Epithelial cell of proximal tubule (primary cell): ENCODE measurements around the gene SYT1. TPM values are rescaled to one million over a fixed set of nuclear protein-coding genes. Genes with fewer than 3 reads are reported as not detected.

ENCODE experiments used
- DNase-seq: peaks from one replicate; pipeline ENCODE4 v3.0.0-alpha.2; 2011; ENCODE audit warnings: low read depth
- H3K4me3 ChIP-seq: 2 replicates; pipeline ENCODE4 v1.5.1; 2011; ENCODE audit warnings: low read depth, mild to moderate bottlenecking, low read length
- total RNA-seq: library from RNA; depleted of rRNA; stranded (reverse); fragments of >200 nt; gene quantifications from 2 replicates; pipeline ENCODE4 v1.2.3, GENCODE V29; 2015
- TF ChIP-seq, protein P1 (sequence below): conservative IDR thresholded peaks from 2 replicates; pipeline ENCODE4 v1.5.1; 2012; ENCODE audit warnings: low read depth, mild to moderate bottlenecking, low read length

Gene SYT1
- total RNA-seq, 1 donor from 2014 or later = 2.0 TPM

GRCh38 chr12:79162147-79162772 lies 297.7 kb downstream of the SYT1 start:
- TF ChIP-seq, protein P1, sequence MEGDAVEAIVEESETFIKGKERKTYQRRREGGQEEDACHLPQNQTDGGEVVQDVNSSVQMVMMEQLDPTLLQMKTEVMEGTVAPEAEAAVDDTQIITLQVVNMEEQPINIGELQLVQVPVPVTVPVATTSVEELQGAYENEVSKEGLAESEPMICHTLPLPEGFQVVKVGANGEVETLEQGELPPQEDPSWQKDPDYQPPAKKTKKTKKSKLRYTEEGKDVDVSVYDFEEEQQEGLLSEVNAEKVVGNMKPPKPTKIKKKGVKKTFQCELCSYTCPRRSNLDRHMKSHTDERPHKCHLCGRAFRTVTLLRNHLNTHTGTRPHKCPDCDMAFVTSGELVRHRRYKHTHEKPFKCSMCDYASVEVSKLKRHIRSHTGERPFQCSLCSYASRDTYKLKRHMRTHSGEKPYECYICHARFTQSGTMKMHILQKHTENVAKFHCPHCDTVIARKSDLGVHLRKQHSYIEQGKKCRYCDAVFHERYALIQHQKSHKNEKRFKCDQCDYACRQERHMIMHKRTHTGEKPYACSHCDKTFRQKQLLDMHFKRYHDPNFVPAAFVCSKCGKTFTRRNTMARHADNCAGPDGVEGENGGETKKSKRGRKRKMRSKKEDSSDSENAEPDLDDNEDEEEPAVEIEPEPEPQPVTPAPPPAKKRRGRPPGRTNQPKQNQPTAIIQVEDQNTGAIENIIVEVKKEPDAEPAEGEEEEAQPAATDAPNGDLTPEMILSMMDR = no peak
- no peak overlapping the region for H3K4me3 ChIP-seq
- no peak for DNase-seq

DNA sequence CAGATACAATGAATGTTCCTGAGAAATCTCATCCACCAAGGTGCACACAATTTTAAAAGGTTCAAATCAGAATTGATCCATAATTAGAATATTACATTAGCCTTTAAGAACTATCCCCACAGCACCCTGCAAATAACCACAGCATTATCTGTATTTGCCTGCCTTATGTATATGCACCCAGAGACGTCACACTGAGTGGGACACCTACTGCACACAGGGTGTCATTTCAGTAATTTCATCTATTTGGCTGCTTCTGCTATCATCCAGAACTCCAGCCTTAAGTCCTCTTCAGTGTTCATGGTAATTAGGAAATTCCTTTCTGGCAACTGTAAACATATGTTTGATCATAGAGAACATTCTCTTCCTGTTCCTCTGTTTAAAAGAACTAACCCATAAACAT lies 298.4 kb downstream of the SYT1 start:
- no peak for DNase-seq
- no peak overlapping the region for H3K4me3 ChIP-seq
- TF ChIP-seq, protein P1 = no peak

DNA sequence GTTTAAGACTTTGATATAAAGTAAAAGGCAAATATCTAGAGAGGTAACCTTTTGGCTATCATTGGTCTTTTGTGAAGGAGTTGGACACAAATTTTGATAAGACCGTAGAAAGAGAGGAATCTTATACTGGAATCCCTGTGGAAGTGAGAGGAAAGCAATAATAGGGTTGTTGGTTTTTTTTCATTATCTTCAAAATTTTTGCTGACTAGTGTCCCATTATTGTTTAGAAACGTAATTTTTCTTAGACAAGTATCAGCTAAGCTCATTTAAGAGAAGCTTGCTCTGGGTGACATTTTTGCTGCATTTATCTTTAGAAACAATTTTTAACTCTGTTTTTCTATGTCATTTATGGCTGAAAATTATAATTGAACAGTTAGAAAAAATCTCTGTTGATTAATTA lies 300.3 kb downstream of the SYT1 start:
- H3K4me3 ChIP-seq = no peak overlapping the region
- no peak for DNase-seq
- TF ChIP-seq, protein P1 = no peak

DNA sequence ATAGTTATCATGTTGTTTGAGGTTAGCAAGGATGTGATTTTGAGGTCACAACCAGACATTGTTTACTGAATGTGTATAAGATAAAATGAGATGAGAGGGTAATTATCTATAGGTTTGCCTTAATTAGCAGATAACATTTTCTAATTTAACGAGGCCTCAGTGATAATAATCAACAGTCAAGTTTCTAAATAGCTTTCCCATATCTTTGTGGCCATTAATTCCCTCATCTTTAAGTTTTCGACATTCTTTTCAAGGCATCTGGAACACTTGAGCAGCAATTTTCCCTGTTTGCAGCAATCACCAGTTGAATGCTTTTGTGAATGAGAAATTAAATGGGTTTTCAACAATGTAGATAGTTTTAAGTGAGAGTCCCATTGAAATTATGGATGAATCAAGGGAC lies 304.1 kb downstream of the SYT1 start:
- DNase-seq = no peak
- TF ChIP-seq, protein P1 = no peak
- no peak overlapping the region for H3K4me3 ChIP-seq

DNA sequence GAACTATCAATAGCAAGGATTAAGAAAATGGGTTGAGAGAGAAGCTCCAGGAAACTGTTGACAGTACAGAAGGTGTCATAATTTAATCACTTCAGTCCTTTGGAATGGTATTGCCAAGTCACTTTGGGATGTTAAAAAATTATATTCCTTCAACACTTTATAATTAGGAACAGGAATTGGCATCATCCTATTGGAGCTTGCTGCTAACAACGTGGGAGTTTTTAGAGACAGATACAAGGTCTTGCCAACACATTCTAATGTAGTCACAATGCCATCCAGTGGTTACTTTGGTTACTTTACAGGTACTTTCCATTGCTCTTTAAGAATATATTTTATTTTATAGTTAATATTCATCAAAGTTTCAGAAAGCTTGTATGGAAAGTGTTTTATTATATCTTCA lies 310.1 kb downstream of the SYT1 start:
- DNase-seq = peak; percentile 4
- TF ChIP-seq, protein P1 = peak; percentile 51
- no peak overlapping the region for H3K4me3 ChIP-seq

GRCh38 chr12:79183003-79183402 lies 318.4 kb downstream of the SYT1 start:
- no peak for DNase-seq
- TF ChIP-seq, protein P1 = no peak
- H3K4me3 ChIP-seq = no peak overlapping the region

DNA sequence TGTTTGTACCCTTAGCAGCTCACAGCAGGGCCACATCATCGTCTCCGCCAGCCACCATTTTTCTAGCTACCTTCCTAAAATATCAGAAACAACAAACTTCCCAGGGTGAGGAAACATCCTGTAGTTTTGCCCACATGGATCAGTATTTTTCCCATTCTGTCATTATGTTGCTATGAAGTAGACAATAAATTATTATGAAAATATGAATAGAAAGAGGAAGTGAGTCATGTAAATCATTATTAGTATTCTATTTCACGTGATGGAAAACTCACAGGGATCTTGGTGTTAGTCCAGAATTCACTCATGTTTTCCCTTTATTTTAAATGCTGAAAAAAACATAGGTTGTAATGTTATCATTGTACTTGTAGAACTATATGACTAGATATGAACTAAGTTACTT lies 319.4 kb downstream of the SYT1 start:
- DNase-seq = no peak
- no peak overlapping the region for H3K4me3 ChIP-seq
- TF ChIP-seq, protein P1 = no peak
